SK-N-SH treated with all-trans-retinoic acid at 6 μM for 48 hours (cell line): Measurements from ENCODE around the gene PLD1.
"Not testable (repeated sequence)": the region's sequence is repeated elsewhere in the genome, so short reads cannot be mapped to it uniquely, and the experiment has no call there.

Experiments
- ATAC-seq: fragments of 200-7000 bp; cut with Tn5 transposase; 3 replicates; pipeline ENCODE4 v1.9.1; 2020; ENCODE audit warnings: mild to moderate bottlenecking, moderate library complexity
- ARNTL ChIP-seq: fragments of 450-650 bp; formaldehyde crosslinking; IDR thresholded peaks from 2 replicates; pipeline ENCODE4 v1.5.0; 2020; ENCODE audit warnings: low read depth, mild to moderate bottlenecking, moderate library complexity, borderline replicate concordance
- BACH2 ChIP-seq: fragments of 250-450 bp; sonication (Bioruptor Pico); IDR thresholded peaks from 2 replicates; pipeline ENCODE4 v1.9.0; 2021; ENCODE audit warnings: mild to moderate bottlenecking, borderline replicate concordance
- CSDC2 ChIP-seq: fragments of 250-450 bp; sonication (Bioruptor Pico); IDR thresholded peaks from 2 replicates; pipeline ENCODE4 v1.5.0; 2020; ENCODE audit warnings: mild to moderate bottlenecking, moderate library complexity
- ESRRG ChIP-seq: fragments of 250-450 bp; sonication (Bioruptor Pico); IDR thresholded peaks from 2 replicates; pipeline ENCODE4 v1.6.1; 2021; ENCODE audit warnings: mild to moderate bottlenecking
- GLIS3 ChIP-seq: fragments of 250-450 bp; sonication (Bioruptor Pico); IDR thresholded peaks from 2 replicates; pipeline ENCODE4 v1.5.0; 2020; ENCODE audit warnings: mild to moderate bottlenecking, moderate library complexity
- ISL1 ChIP-seq: fragments of 250-450 bp; sonication (Bioruptor Pico); IDR thresholded peaks from 2 replicates; pipeline ENCODE4 v2.1.2; 2022; ENCODE audit warnings: mild to moderate bottlenecking, moderate library complexity
- OSR1 ChIP-seq: fragments of 250-450 bp; sonication (Bioruptor Pico); IDR thresholded peaks from 2 replicates; pipeline ENCODE4 v1.8.0; 2022; ENCODE audit warnings: moderate library complexity, mild to moderate bottlenecking, inconsistent platforms
- PPARA ChIP-seq: fragments of 250-450 bp; sonication (Bioruptor Pico); IDR thresholded peaks from 2 replicates; pipeline ENCODE4 v1.5.0; 2020; ENCODE audit warnings: mild to moderate bottlenecking, borderline replicate concordance
- RARB ChIP-seq: fragments of 250-450 bp; sonication (Bioruptor Pico); IDR thresholded peaks from 2 replicates; pipeline ENCODE4 v1.8.0; 2021; ENCODE audit warnings: mild to moderate bottlenecking, moderate library complexity
- SNAI2 ChIP-seq: fragments of 250-450 bp; sonication (Bioruptor Pico); IDR thresholded peaks from 2 replicates; pipeline ENCODE4 v1.5.0; 2020; ENCODE audit warnings: mild to moderate bottlenecking, moderate library complexity
- TCF4 ChIP-seq: fragments of 250-450 bp; sonication (Bioruptor Pico); IDR thresholded peaks from 2 replicates; pipeline ENCODE4 v1.8.0; 2021; ENCODE audit warnings: mild to moderate bottlenecking, moderate library complexity, borderline replicate concordance
- TOX ChIP-seq: fragments of 250-450 bp; sonication (Bioruptor Pico); IDR thresholded peaks from 2 replicates; pipeline ENCODE4 v1.8.0; 2021; ENCODE audit warnings: mild to moderate bottlenecking, moderate library complexity, borderline replicate concordance
- ZFP3 ChIP-seq: fragments of 250-450 bp; sonication (Bioruptor Pico); IDR thresholded peaks from 2 replicates; pipeline ENCODE4 v1.5.0; 2020; ENCODE audit warnings: mild to moderate bottlenecking, moderate library complexity
- ZFP30 ChIP-seq: fragments of 450-650 bp; formaldehyde crosslinking; IDR thresholded peaks from 2 replicates; pipeline ENCODE4 v1.5.0; 2022; ENCODE audit warnings: mild to moderate bottlenecking, moderate library complexity
- ZNF565 ChIP-seq: fragments of 450-650 bp; formaldehyde crosslinking; conservative IDR thresholded peaks from 2 replicates; pipeline ENCODE4 v1.5.0; 2020; ENCODE audit warnings: low read depth, mild to moderate bottlenecking, moderate library complexity
- ZNF8 ChIP-seq: fragments of 450-650 bp; formaldehyde crosslinking; IDR thresholded peaks from 2 replicates; pipeline ENCODE4 v1.5.0; 2020; ENCODE audit warnings: mild to moderate bottlenecking, moderate library complexity
- TF ChIP-seq, protein P1 (sequence below): fragments of 250-450 bp; sonication (Bioruptor Pico); IDR thresholded peaks from 2 replicates; pipeline ENCODE4 v1.5.1; 2020; ENCODE audit warnings: low read depth, mild to moderate bottlenecking, moderate library complexity
- TF ChIP-seq, protein P2 (sequence below): fragments of 250-450 bp; sonication (Bioruptor Pico); IDR thresholded peaks from 2 replicates; pipeline ENCODE4 v1.8.0; 2020; ENCODE audit warnings: mild to moderate bottlenecking, moderate library complexity, borderline replicate concordance
- TF ChIP-seq, protein P3 (sequence below): fragments of 250-450 bp; sonication (Bioruptor Pico); IDR thresholded peaks from 2 replicates; pipeline ENCODE4 v1.5.0; 2020; ENCODE audit warnings: mild to moderate bottlenecking, moderate library complexity
- TF ChIP-seq, protein P4 (sequence below): fragments of 250-450 bp; sonication (Bioruptor Pico); IDR thresholded peaks from 2 replicates; pipeline ENCODE4 v1.8.0; 2021; ENCODE audit warnings: low read depth, mild to moderate bottlenecking, moderate library complexity, borderline replicate concordance

The PLD1 gene

DNA sequence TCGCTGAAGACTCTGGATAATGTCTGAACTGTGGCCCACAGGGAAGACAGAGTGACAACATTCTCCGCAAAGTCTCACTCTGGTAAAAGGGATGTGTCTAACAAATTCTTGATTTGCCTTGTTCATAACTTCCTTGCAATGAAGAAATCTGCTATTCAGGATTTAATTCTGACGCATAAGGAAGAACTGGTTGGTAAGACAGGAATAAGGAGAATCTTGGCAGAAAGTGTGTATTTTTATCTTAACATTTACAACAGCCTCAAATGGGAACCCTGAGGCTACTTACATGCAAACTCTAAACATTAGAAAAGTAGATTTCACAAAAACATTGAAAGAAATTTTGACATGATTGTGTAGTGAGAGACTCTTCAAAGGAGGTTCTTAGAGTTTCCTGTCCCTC is 10.8 kb upstream of the PLD1 start:
- no peak for TF ChIP-seq TCF4 (CRISPR knock-in tag)
- no peak for TF ChIP-seq ESRRG (CRISPR knock-in tag)
- no peak for TF ChIP-seq ZNF565
- no peak for TF ChIP-seq ZFP3 (CRISPR knock-in tag)
- no peak for TF ChIP-seq CSDC2
- TF ChIP-seq, protein P1, sequence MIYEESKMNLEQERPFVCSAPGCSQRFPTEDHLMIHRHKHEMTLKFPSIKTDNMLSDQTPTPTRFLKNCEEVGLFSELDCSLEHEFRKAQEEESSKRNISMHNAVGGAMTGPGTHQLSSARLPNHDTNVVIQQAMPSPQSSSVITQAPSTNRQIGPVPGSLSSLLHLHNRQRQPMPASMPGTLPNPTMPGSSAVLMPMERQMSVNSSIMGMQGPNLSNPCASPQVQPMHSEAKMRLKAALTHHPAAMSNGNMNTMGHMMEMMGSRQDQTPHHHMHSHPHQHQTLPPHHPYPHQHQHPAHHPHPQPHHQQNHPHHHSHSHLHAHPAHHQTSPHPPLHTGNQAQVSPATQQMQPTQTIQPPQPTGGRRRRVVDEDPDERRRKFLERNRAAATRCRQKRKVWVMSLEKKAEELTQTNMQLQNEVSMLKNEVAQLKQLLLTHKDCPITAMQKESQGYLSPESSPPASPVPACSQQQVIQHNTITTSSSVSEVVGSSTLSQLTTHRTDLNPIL (CRISPR knock-in tag), result no peak
- no peak for ATAC-seq

DNA sequence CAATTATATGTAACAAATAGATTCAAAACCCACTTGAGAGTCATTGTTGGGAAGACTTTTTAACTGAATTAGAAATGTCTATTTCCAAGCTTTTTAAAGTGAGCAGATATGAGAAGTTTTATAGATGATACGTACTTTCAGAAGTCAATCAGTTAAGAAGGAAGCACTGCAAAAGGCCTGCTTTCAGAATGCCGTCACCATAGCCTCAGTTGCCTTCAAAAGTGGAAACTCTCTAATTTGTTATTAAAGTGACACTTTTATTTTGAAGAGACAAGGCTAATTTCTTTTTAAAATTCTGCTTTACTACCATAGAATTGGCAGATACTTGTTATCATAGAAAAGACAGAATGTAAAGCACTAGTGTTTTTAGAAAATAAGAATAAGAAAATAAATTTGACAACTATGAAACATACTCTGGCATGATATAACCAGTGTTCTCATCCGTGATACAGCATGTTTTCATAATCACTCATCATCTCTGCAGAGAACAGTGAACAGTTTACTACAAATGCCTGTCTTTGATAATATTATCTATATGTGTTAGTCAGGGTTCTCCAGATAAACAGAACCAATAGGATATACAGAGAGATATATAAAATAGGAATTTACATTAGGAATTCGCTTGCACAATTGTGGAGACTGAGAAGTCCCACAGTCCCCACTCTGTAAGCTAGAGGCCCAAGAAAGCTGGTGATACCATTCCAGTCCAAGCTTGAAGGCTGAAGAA is 7.0 kb upstream of the PLD1 start:
- TF ChIP-seq, protein P2, sequence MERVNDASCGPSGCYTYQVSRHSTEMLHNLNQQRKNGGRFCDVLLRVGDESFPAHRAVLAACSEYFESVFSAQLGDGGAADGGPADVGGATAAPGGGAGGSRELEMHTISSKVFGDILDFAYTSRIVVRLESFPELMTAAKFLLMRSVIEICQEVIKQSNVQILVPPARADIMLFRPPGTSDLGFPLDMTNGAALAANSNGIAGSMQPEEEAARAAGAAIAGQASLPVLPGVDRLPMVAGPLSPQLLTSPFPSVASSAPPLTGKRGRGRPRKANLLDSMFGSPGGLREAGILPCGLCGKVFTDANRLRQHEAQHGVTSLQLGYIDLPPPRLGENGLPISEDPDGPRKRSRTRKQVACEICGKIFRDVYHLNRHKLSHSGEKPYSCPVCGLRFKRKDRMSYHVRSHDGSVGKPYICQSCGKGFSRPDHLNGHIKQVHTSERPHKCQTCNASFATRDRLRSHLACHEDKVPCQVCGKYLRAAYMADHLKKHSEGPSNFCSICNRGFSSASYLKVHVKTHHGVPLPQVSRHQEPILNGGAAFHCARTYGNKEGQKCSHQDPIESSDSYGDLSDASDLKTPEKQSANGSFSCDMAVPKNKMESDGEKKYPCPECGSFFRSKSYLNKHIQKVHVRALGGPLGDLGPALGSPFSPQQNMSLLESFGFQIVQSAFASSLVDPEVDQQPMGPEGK, result no peak
- no peak for TF ChIP-seq OSR1 (CRISPR knock-in tag)
- TF ChIP-seq SNAI2 (CRISPR knock-in tag), result no peak
- no peak for TF ChIP-seq TCF4 (CRISPR knock-in tag)
- TF ChIP-seq ISL1, result no peak
- TF ChIP-seq, all 23 proteins: peak for 0
- ATAC-seq, result no peak

DNA sequence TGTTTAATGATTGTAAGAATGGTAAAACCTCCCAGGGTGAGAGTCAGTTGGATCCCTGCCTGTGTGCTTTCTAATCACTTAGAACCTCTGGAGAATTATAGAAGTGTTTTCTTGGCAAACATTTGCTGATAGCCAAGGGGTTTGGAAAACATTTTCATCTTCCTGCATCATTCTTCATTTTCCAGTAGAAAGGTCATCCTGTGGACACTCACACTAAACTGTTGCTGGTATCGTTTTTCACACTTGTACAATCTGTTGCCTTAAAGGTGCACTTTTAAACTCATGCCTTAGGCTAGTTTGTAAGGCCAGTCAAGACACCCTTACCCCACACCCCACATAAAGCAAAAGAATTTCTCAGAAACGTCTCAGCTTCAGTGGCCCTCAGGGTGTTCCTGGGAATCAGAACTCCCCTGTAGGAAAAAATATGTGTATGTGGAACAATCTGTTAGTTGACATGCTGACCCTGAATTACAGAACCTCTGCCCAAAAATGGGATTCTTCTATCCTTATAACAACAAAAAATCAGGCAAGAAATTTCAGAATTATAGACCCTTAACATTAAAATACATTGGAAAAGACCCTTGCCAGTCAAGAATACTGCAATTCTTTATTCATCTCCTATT is 5.8 kb upstream of the PLD1 start:
- TF ChIP-seq ESRRG (CRISPR knock-in tag) (no peak), ZFP30 (CRISPR knock-in tag) (no peak), OSR1 (CRISPR knock-in tag) (no peak), ZNF8 (no peak), SNAI2 (CRISPR knock-in tag) (no peak), ZNF565 (no peak), CSDC2 (no peak), ZFP3 (CRISPR knock-in tag) (no peak)
- TF ChIP-seq, protein P2, result no peak

DNA sequence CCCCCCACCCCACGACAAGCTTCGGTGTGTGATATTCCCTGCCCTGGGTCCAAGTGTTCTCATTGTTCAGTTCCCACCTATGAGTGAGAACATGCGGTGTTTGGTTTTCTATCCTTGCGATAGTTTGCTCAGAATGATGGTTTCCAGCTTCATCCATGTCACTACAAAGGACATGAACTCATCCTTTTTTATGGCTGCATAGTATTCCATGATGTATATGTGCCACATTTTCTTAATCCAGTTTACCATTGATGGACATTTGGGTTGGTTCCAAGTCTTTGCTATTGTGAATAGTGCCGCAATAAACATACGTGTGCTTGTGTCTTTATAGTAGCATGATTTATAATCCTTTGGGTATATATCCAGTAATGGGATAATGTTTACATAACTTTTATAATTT is 4.4 kb upstream of the PLD1 start:
- not testable (repeated sequence) for ATAC-seq

More for the DNA sequence above, 5.8 kb upstream of the PLD1 start:
- ATAC-seq, result no peak

DNA sequence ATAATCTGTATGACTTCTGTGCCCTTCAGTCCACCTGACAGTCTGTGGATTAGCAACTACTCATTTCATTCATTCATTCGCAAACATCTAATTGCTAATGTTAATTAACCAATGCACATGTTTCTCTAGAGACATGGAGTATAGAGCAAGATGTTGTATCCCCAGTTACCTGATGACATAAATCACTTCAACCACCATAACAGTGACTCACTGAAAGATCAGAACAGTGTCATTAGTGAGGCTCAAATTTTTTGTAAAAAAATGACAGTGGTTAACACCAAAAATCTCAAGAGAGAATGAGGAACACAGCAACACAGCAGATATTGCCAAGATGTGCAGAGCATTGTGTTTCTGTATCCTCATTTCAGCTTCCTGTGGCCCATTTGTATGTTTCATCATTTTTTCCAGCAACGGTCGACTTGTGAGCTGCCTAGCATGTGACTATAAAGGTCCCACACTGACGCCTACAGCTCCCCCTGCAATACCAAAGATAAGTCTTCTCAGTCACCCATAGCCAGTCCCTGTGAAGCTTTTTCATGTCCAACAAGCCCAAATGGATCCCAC is 3.7 kb upstream of the PLD1 start:
- ATAC-seq, result no peak
- TF ChIP-seq ZNF565 (no peak), ESRRG (CRISPR knock-in tag) (no peak), ZFP30 (CRISPR knock-in tag) (no peak), BACH2 (CRISPR knock-in tag) (no peak), GLIS3 (CRISPR knock-in tag) (no peak), TOX (no peak), PPARA (CRISPR knock-in tag) (no peak), RARB (CRISPR knock-in tag) (no peak), ARNTL (CRISPR knock-in tag) (no peak), OSR1 (CRISPR knock-in tag) (no peak)
- TF ChIP-seq, protein P3, sequence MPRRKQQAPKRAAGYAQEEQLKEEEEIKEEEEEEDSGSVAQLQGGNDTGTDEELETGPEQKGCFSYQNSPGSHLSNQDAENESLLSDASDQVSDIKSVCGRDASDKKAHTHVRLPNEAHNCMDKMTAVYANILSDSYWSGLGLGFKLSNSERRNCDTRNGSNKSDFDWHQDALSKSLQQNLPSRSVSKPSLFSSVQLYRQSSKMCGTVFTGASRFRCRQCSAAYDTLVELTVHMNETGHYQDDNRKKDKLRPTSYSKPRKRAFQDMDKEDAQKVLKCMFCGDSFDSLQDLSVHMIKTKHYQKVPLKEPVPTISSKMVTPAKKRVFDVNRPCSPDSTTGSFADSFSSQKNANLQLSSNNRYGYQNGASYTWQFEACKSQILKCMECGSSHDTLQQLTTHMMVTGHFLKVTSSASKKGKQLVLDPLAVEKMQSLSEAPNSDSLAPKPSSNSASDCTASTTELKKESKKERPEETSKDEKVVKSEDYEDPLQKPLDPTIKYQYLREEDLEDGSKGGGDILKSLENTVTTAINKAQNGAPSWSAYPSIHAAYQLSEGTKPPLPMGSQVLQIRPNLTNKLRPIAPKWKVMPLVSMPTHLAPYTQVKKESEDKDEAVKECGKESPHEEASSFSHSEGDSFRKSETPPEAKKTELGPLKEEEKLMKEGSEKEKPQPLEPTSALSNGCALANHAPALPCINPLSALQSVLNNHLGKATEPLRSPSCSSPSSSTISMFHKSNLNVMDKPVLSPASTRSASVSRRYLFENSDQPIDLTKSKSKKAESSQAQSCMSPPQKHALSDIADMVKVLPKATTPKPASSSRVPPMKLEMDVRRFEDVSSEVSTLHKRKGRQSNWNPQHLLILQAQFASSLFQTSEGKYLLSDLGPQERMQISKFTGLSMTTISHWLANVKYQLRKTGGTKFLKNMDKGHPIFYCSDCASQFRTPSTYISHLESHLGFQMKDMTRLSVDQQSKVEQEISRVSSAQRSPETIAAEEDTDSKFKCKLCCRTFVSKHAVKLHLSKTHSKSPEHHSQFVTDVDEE (CRISPR knock-in tag), result no peak
- TF ChIP-seq, protein P1 (CRISPR knock-in tag), result no peak
- TF ChIP-seq, protein P4, sequence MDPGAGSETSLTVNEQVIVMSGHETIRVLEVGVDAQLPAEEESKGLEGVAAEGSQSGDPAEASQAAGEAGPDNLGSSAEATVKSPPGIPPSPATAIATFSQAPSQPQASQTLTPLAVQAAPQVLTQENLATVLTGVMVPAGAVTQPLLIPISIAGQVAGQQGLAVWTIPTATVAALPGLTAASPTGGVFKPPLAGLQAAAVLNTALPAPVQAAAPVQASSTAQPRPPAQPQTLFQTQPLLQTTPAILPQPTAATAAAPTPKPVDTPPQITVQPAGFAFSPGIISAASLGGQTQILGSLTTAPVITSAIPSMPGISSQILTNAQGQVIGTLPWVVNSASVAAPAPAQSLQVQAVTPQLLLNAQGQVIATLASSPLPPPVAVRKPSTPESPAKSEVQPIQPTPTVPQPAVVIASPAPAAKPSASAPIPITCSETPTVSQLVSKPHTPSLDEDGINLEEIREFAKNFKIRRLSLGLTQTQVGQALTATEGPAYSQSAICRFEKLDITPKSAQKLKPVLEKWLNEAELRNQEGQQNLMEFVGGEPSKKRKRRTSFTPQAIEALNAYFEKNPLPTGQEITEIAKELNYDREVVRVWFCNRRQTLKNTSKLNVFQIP (CRISPR knock-in tag), result no peak
